IPS-18c (cell line): ENCODE data around the gene SFT2D3.

Source experiments
- H3K4me3 ChIP-seq: 2 replicates; pipeline ENCODE4 v1.7.0; 2013; ENCODE audit warnings: low read depth, mild to moderate bottlenecking, low read length, moderate library complexity; ENCODE audit not compliant: insufficient read depth
- H3K9me3 ChIP-seq: one replicate; pipeline ENCODE4 v1.6.1; 2013; ENCODE audit warnings: mild to moderate bottlenecking, low read length, moderate library complexity; ENCODE audit not compliant: control insufficient read depth, insufficient read depth

The SFT2D3 gene

GRCh38 chr2:127676906-127677305 is 24.4 kb upstream of the SFT2D3 start:
- H3K4me3 ChIP-seq: no peak overlapping the region
- no peaks in the 10 kb centered on the region for H3K9me3 ChIP-seq

- Histone ChIP-seq H3K9me3 (no peaks in the 10 kb centered on the region), H3K4me3 (no peak overlapping the region)
These were observed 22.8 kb upstream of the SFT2D3 start for GRCh38 chr2:127678531-127678930.

GRCh38 chr2:127678991-127679390 is 22.3 kb upstream of the SFT2D3 start:
- Histone ChIP-seq H3K9me3 (no peaks in the 10 kb centered on the region), H3K4me3 (no peak overlapping the region)

- H3K4me3 ChIP-seq: no peak overlapping the region
These were observed 21.5 kb upstream of the SFT2D3 start for GRCh38 chr2:127679680-127680361.

GRCh38 chr2:127680706-127681287 is 20.5 kb upstream of the SFT2D3 start:
- H3K4me3 ChIP-seq: no peak overlapping the region

More at GRCh38 chr2:127679680-127680361, 21.5 kb upstream of the SFT2D3 start:
- no peaks in the 10 kb centered on the region for H3K9me3 ChIP-seq

GRCh38 chr2:127681288-127681804 is 20.0 kb upstream of the SFT2D3 start:
- H3K4me3 ChIP-seq: no peak overlapping the region
- no peaks in the 10 kb centered on the region for H3K9me3 ChIP-seq

More at GRCh38 chr2:127680706-127681287, 20.5 kb upstream of the SFT2D3 start:
- H3K9me3 ChIP-seq: no peaks in the 10 kb centered on the region

- Histone ChIP-seq H3K9me3 (no peaks in the 10 kb centered on the region), H3K4me3 (no peak overlapping the region)
These were observed 19.1 kb upstream of the SFT2D3 start for GRCh38 chr2:127681976-127682857.

GRCh38 chr2:127683056-127683455 is 18.2 kb upstream of the SFT2D3 start:
- Histone ChIP-seq H3K9me3 (no peaks in the 10 kb centered on the region), H3K4me3 (no peak overlapping the region)

GRCh38 chr2:127683757-127684156 is 17.5 kb upstream of the SFT2D3 start:
- Histone ChIP-seq H3K9me3 (no peaks in the 10 kb centered on the region), H3K4me3 (no peak overlapping the region)

- Histone ChIP-seq H3K9me3 (peaks cover 5% of the 10 kb centered on the region), H3K4me3 (no peak overlapping the region)
These were observed 15.8 kb upstream of the SFT2D3 start for GRCh38 chr2:127685410-127686080.

GRCh38 chr2:127688405-127688804 is 12.9 kb upstream of the SFT2D3 start:
- H3K9me3 ChIP-seq: peaks cover 10% of the 10 kb centered on the region
- H3K4me3 ChIP-seq: no peak overlapping the region

- Histone ChIP-seq H3K9me3 (peaks cover 10% of the 10 kb centered on the region), H3K4me3 (no peak overlapping the region)
These were observed 10.6 kb upstream of the SFT2D3 start for GRCh38 chr2:127690696-127691095.

GRCh38 chr2:127694986-127695385 is 6.3 kb upstream of the SFT2D3 start:
- peaks cover 8% of the 10 kb centered on the region for H3K9me3 ChIP-seq
- no peak overlapping the region for H3K4me3 ChIP-seq

- peak overlapping the region; percentile 36 for H3K4me3 ChIP-seq
- H3K9me3 ChIP-seq: peaks cover 3% of the 10 kb centered on the region
These were observed 5.5 kb upstream of the SFT2D3 start for GRCh38 chr2:127695491-127696472.

GRCh38 chr2:127697482-127698180 is 3.7 kb upstream of the SFT2D3 start:
- Histone ChIP-seq H3K4me3 (no peak overlapping the region), H3K9me3 (no peaks in the 10 kb centered on the region)
